IMR-90 (cell line): ENCODE results near the gene ZMIZ1. TPM values are rescaled to one million over a fixed set of nuclear protein-coding genes. Genes with fewer than 3 reads are reported as not detected.
A peak's percentile ranks its signal among the peaks of the same experiment; 100 is the strongest.

Experiments used
- ATAC-seq: fragments of 200-7000 bp; cut with Tn5 transposase; 2 replicates; pipeline ENCODE4 v1.9.1; 2020; ENCODE audit warnings: low read depth, mild to moderate bottlenecking, moderate library complexity
- BruUV-seq: library from RNA; stranded (reverse); fragments of 400-500 nt; replicated peaks from 2 replicates; lab custom pipeline; 2021; lab: Mats Ljungman, UMichigan
- CTCF ChIA-PET: fragments of 300-600 bp; formaldehyde crosslinking; extraction: SDS; loops from one replicate; lab custom pipeline; 2021; ENCODE audit warnings: antibody characterized with exemption; lab: Yijun Ruan, JAX
- POLR2A ChIA-PET: fragments of 300-600 bp; sonication (Branson Sonifier 250); formaldehyde crosslinking; loops from one replicate; lab custom pipeline; 2022; ENCODE audit warnings: antibody characterized with exemption; ENCODE audit not compliant: unreplicated experiment; lab: Charles Lee
- DNase-seq: peaks from one replicate; pipeline ENCODE4 v3.0.0; 2013
- H2AFZ ChIP-seq: replicated peaks from 2 replicates; pipeline ENCODE3; 2013; ENCODE audit warnings: low read length, mild to moderate bottlenecking; ENCODE audit not compliant: poor library complexity
- H2AK5ac ChIP-seq: 2 replicates; pipeline ENCODE4 v1.6.1; 2013; ENCODE audit warnings: low read depth, low read length, inconsistent platforms
- H2AK9ac ChIP-seq: replicated peaks from 2 replicates; pipeline ENCODE3; 2013; ENCODE audit warnings: mild to moderate bottlenecking, low read depth, low read length, moderate library complexity; ENCODE audit not compliant: poor library complexity
- H2BK120ac ChIP-seq: 2 replicates; pipeline ENCODE4 v1.6.1; 2013; ENCODE audit warnings: low read depth, low read length, inconsistent platforms
- H2BK15ac ChIP-seq: 3 replicates; pipeline ENCODE4 v1.6.1; 2013; ENCODE audit warnings: low read depth, low read length, inconsistent platforms
- H2BK20ac ChIP-seq: 2 replicates; pipeline ENCODE4 v1.6.1; 2013; ENCODE audit warnings: low read depth, mild to moderate bottlenecking, inconsistent platforms, low read length, moderate library complexity
- H2BK5ac ChIP-seq: 2 replicates; pipeline ENCODE4 v1.6.1; 2013; ENCODE audit warnings: mild to moderate bottlenecking, low read depth, low read length, inconsistent platforms; ENCODE audit not compliant: poor library complexity, severe bottlenecking
- H3K14ac ChIP-seq: replicated peaks from 2 replicates; pipeline ENCODE4 v1.6.1; 2013; ENCODE audit warnings: low read depth, low read length, inconsistent platforms
- H3K18ac ChIP-seq: 2 replicates; pipeline ENCODE4 v1.6.1; 2013; ENCODE audit warnings: low read depth, low read length, control low read depth
- H3K23ac ChIP-seq: 2 replicates; pipeline ENCODE4 v1.6.1; 2013; ENCODE audit warnings: low read depth, low read length, inconsistent platforms
- H3K27ac ChIP-seq: 2 replicates; pipeline ENCODE4 v1.5.1; 2013; ENCODE audit warnings: mild to moderate bottlenecking, control low read depth, low read length; ENCODE audit not compliant: insufficient read depth
- H3K27me3 ChIP-seq: 2 replicates; pipeline ENCODE4 v1.6.1; 2013; ENCODE audit warnings: low read length; ENCODE audit not compliant: control insufficient read depth, insufficient read depth
- H3K36me3 ChIP-seq: 2 replicates; pipeline ENCODE4 v1.6.1; 2013; ENCODE audit warnings: low read length, mixed read lengths; ENCODE audit not compliant: control insufficient read depth, insufficient read depth
- H3K4ac ChIP-seq: 2 replicates; pipeline ENCODE4 v1.6.1; 2013; ENCODE audit warnings: low read depth, low read length, inconsistent platforms
- H3K4me1 ChIP-seq: 2 replicates; pipeline ENCODE4 v1.6.1; 2013; ENCODE audit warnings: low read length, mixed read lengths; ENCODE audit not compliant: control insufficient read depth, insufficient read depth
- H3K4me2 ChIP-seq: 2 replicates; pipeline ENCODE4 v1.6.1; 2013; ENCODE audit warnings: low read depth, mild to moderate bottlenecking, control low read depth, low read length, moderate library complexity
- H3K4me3 ChIP-seq: 2 replicates; pipeline ENCODE4 v1.5.1; 2013; ENCODE audit warnings: low read depth, mild to moderate bottlenecking, control low read depth, low read length, moderate library complexity; ENCODE audit not compliant: insufficient read depth
- H3K56ac ChIP-seq: 2 replicates; pipeline ENCODE4 v1.6.1; 2013; ENCODE audit warnings: low read length, inconsistent platforms; ENCODE audit not compliant: insufficient read depth; ENCODE audit errors: extremely low read depth
- H3K79me1 ChIP-seq, 2 experiments: 2 replicates each; pipeline ENCODE4 v1.6.1; 2013; ENCODE audit warnings: low read length in 2 of 2, inconsistent platforms in 1 of 2, low read depth in 1 of 2
- H3K9ac ChIP-seq: 2 replicates; pipeline ENCODE4 v1.6.1; 2013; ENCODE audit warnings: low read depth, low read length, control low read depth
- H3K9me1 ChIP-seq: 2 replicates; pipeline ENCODE4 v1.6.1; 2013; ENCODE audit warnings: low read length, inconsistent platforms; ENCODE audit not compliant: insufficient read depth
- H3K9me3 ChIP-seq: 2 replicates; pipeline ENCODE4 v1.6.1; 2013; ENCODE audit warnings: low read length; ENCODE audit not compliant: control insufficient read depth, insufficient read depth
- H4K20me1 ChIP-seq: 2 replicates; pipeline ENCODE4 v1.6.1; 2013; ENCODE audit warnings: low read length, inconsistent platforms; ENCODE audit not compliant: insufficient read depth
- H4K5ac ChIP-seq: 2 replicates; pipeline ENCODE4 v1.6.1; 2013; ENCODE audit warnings: mild to moderate bottlenecking, low read depth, low read length, control low read depth
- H4K8ac ChIP-seq, 2 experiments: 2 replicates each; pipeline ENCODE4 v1.6.1; 2013; ENCODE audit warnings: low read depth in 2 of 2, low read length in 2 of 2, control low read depth in 1 of 2, inconsistent platforms in 1 of 2
- H4K91ac ChIP-seq: 2 replicates; pipeline ENCODE4 v1.6.1; 2013; ENCODE audit warnings: low read depth, low read length, inconsistent platforms; ENCODE audit not compliant: insufficient read depth
- BHLHE40 ChIP-seq: fragments of 150-350 bp; IDR thresholded peaks from 2 replicates; pipeline ENCODE4 v1.6.1; 2016; ENCODE audit warnings: mild to moderate bottlenecking, low read depth, low read length
- CEBPB ChIP-seq: IDR thresholded peaks from 2 replicates; pipeline ENCODE4 v1.6.1; 2012; ENCODE audit warnings: low read depth, low read length, improper control_type of control experiment
- CHD1 ChIP-seq: IDR thresholded peaks from 2 replicates; pipeline ENCODE4 v1.6.1; 2012; ENCODE audit warnings: low read depth, low read length, improper control_type of control experiment
- ELK1 ChIP-seq: fragments of 150-350 bp; IDR thresholded peaks from 2 replicates; pipeline ENCODE4 v1.6.1; 2016; ENCODE audit warnings: low read depth, mild to moderate bottlenecking, low read length, moderate library complexity, borderline replicate concordance
- FOS ChIP-seq: fragments of 150-350 bp; IDR thresholded peaks from 2 replicates; pipeline ENCODE4 v1.6.1; 2016; ENCODE audit warnings: low read depth, low read length
- MAFK ChIP-seq: IDR thresholded peaks from 2 replicates; pipeline ENCODE4 v1.6.1; 2012; ENCODE audit warnings: low read depth, low read length, improper control_type of control experiment
- MAZ ChIP-seq: IDR thresholded peaks from 2 replicates; pipeline ENCODE4 v1.6.1; 2012; ENCODE audit warnings: low read depth, mild to moderate bottlenecking, low read length, improper control_type of control experiment, moderate library complexity, borderline replicate concordance
- MXI1 ChIP-seq: IDR thresholded peaks from 2 replicates; pipeline ENCODE4 v1.6.1; 2012; ENCODE audit warnings: low read depth, mild to moderate bottlenecking, low read length, moderate library complexity, borderline replicate concordance
- NFE2L2 ChIP-seq: fragments of 150-350 bp; IDR thresholded peaks from 2 replicates; pipeline ENCODE4 v1.6.1; 2016; ENCODE audit warnings: low read depth, mild to moderate bottlenecking, low read length
- POLR2A ChIP-seq: IDR thresholded peaks from 2 replicates; pipeline ENCODE4 v1.6.1; 2012; ENCODE audit warnings: mild to moderate bottlenecking, low read depth, low read length
- RAD21 ChIP-seq: IDR thresholded peaks from 2 replicates; pipeline ENCODE4 v1.6.1; 2012; ENCODE audit warnings: low read length, improper control_type of control experiment
- RCOR1 ChIP-seq: IDR thresholded peaks from 2 replicates; pipeline ENCODE4 v1.6.1; 2012; ENCODE audit warnings: mild to moderate bottlenecking, low read length, improper control_type of control experiment; ENCODE audit not compliant: insufficient replicate concordance
- RFX5 ChIP-seq: IDR thresholded peaks from 2 replicates; pipeline ENCODE4 v1.8.0; 2012; ENCODE audit warnings: low read depth, mild to moderate bottlenecking, low read length, moderate library complexity
- SMC3 ChIP-seq: fragments of 150-350 bp; IDR thresholded peaks from 2 replicates; pipeline ENCODE4 v1.6.1; 2016; ENCODE audit warnings: low read depth, mild to moderate bottlenecking, antibody characterized with exemption, low read length, moderate library complexity
- USF2 ChIP-seq: fragments of 150-350 bp; IDR thresholded peaks from 2 replicates; pipeline ENCODE4 v1.6.1; 2017; ENCODE audit warnings: mild to moderate bottlenecking, antibody characterized with exemption, low read length, low read depth
- WGBS, 2 experiments: methylation state at CpG; one replicate each; pipeline versions ENCODE4 v1.1.5 to v1.1.7; 2013; ENCODE audit warnings: missing lambda C conversion rate in 2 of 2; ENCODE audit not compliant: insufficient read length in 1 of 2; ENCODE audit errors: extremely low coverage in 2 of 2; 5-methylcytosine and 5-hydroxymethylcytosine counted together
- dilution Hi-C: fragments of 300-500 bp; cut with HindIII; formaldehyde crosslinking; loops from one replicate; pipeline ENCODE4 v1.14.3; 2018; ENCODE audit warnings: low sequenced_read_pairs; ENCODE audit not compliant: unreplicated experiment
- in situ Hi-C: fragments of 300-500 bp; cut with MboI; formaldehyde crosslinking; loops from 3 replicates; pipeline ENCODE4 v1.14.3; 2019; ENCODE audit warnings: low sequenced_read_pairs, inconsistent platforms, mixed read lengths
- intact Hi-C: fragments of 100-400 bp; cut with micrococcal nuclease; formaldehyde crosslinking; loops from 2 replicates; pipeline ENCODE4 v1.10.0; 2022
- polyA plus RNA-seq, 3 experiments: library from polyadenylated mRNA; depleted of rRNA; stranded (reverse); fragments of >200 nt; gene quantifications; 2 replicates each; pipeline ENCODE4 v1.2.3, GENCODE V29; 2012; ENCODE audit warnings: low replicate concordance in 1 of 3
- total RNA-seq: library from RNA; depleted of rRNA; stranded (reverse); fragments of >200 nt; gene quantifications from 2 replicates; pipeline ENCODE4 v1.2.3, GENCODE V29; 2012

The ZMIZ1 gene
- total and polyA plus RNA-seq, 2 of the 4 experiments (the other 2 are of a cell fraction) = 6.6 to 48.7 TPM

GRCh38 chr10:79027147-79028055 is 41.4 kb upstream of the ZMIZ1 start:
- ATAC-seq (no peak), DNase-seq (no peak)
- no peak overlapping the region for H2BK20ac ChIP-seq
- no peaks in the 10 kb centered on the region; the same call in 1 of the 2 replicates for H4K20me1 ChIP-seq
- no TSS peak for BruUV-seq
- H2BK5ac ChIP-seq = no peak overlapping the region
- H4K5ac ChIP-seq = no peak overlapping the region
- intact Hi-C loops (no loop called here), in situ Hi-C loops (no loop called here), dilution Hi-C loops (no loop called here)
- H3K79me1 ChIP-seq = no peaks in the 10 kb centered on the region
- H2AFZ ChIP-seq = peak overlapping the region; percentile 62
- H3K36me3 ChIP-seq = no peaks in the 10 kb centered on the region
- H3K4ac ChIP-seq = no peak overlapping the region
- H3K18ac ChIP-seq = no peak overlapping the region
- POLR2A ChIA-PET = no interaction called here
- no peak overlapping the region for H3K9ac ChIP-seq
- H2BK15ac ChIP-seq = no peak overlapping the region
- H2AK9ac ChIP-seq = peak overlapping the region; percentile 37
- no peak overlapping the region for H4K91ac ChIP-seq
- H3K4me2 ChIP-seq = no peak overlapping the region
- CTCF ChIA-PET = no interaction called here
- no peak overlapping the region for H3K27ac ChIP-seq
- no peak overlapping the region for H2BK120ac ChIP-seq
- H3K4me1 ChIP-seq = no peaks in the 10 kb centered on the region; the same call in 1 of the 2 replicates
- H4K8ac ChIP-seq = no peak overlapping the region
- H3K4me3 ChIP-seq = no peak overlapping the region
- WGBS, 2 experiments = 86% methylated on average over 8 of the region's 18 CpGs; no CpG with 5 or more reads in 1 of the 2 experiments
- H2AK5ac ChIP-seq = no peak overlapping the region
- H3K27me3 ChIP-seq = peaks cover 32% of the 10 kb centered on the region
- H3K56ac ChIP-seq = no peak overlapping the region
- no peaks in the 10 kb centered on the region for H3K9me3 ChIP-seq
- no peak overlapping the region for H3K23ac ChIP-seq
- peaks cover 4% of the 10 kb centered on the region; the same call in 1 of the 2 replicates for H3K9me1 ChIP-seq
- H3K14ac ChIP-seq = no peak overlapping the region
- no peak for TF ChIP-seq FOS
- TF ChIP-seq MAZ = no peak
- no peak for TF ChIP-seq NFE2L2
- no peak for TF ChIP-seq RAD21
- no peak for TF ChIP-seq RCOR1
- no peak for TF ChIP-seq POLR2A
- TF ChIP-seq ELK1 = no peak
- TF ChIP-seq CEBPB = no peak
- TF ChIP-seq RFX5 = no peak
- TF ChIP-seq USF2 = no peak
- TF ChIP-seq CHD1 = no peak
- TF ChIP-seq MAFK = no peak
- TF ChIP-seq SMC3 = no peak
- no peak for TF ChIP-seq MXI1
- TF ChIP-seq BHLHE40 = no peak
